Measurements from ENCODE around the gene FUCA2. TPM values are rescaled to one million over a fixed set of nuclear protein-coding genes. Genes with fewer than 3 reads are reported as not detected.

The FUCA2 gene
- total RNA-seq, 1 donor from 2014 or later: 54.8 TPM

DNA sequence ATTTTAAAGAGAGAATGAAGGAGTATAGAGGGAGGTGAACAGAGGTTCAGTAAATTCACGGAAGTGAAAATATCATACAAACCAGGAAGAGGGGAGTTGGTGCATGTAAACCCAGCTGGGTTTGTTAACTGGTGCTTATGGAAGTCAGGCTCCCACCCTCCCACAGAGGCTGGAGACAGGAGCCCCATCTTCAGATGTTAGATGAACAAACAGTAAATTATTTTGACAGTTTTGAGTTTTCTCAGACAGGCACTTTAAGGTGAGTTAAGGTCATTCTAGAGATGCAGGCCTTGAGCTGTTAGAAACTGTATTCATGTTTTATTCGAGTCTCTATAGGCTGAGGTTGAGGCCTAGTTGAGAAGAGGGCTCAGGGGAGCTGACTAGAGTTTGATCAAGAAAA is 41.8 kb upstream of the FUCA2 start:
- no peak overlapping the region for H3K4me3 ChIP-seq (ENCODE audit: low read depth, low read length)
- no peak for DNase-seq (ENCODE audit: low read depth)
- TF ChIP-seq, protein P1, sequence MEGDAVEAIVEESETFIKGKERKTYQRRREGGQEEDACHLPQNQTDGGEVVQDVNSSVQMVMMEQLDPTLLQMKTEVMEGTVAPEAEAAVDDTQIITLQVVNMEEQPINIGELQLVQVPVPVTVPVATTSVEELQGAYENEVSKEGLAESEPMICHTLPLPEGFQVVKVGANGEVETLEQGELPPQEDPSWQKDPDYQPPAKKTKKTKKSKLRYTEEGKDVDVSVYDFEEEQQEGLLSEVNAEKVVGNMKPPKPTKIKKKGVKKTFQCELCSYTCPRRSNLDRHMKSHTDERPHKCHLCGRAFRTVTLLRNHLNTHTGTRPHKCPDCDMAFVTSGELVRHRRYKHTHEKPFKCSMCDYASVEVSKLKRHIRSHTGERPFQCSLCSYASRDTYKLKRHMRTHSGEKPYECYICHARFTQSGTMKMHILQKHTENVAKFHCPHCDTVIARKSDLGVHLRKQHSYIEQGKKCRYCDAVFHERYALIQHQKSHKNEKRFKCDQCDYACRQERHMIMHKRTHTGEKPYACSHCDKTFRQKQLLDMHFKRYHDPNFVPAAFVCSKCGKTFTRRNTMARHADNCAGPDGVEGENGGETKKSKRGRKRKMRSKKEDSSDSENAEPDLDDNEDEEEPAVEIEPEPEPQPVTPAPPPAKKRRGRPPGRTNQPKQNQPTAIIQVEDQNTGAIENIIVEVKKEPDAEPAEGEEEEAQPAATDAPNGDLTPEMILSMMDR (conservative IDR thresholded peaks at IDR 0.05; ENCODE audit: low read depth, low read length): no peak

DNA sequence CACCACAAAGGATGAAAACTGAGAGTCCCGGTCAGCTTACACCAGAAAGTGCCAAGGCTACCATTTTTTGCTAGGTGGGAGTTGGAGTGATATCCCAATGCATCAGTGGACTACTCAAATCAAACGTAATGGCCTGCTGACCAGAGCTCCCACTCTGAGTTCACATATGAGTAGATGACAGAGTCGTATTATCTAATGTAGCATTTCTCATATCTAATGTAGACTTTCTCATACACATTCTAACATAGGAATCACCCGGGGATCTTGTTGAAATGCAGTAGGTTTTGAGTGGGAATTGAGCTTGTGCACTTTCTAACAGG is 38.4 kb upstream of the FUCA2 start:
- DNase-seq (ENCODE audit: low read depth): no peak
- H3K4me3 ChIP-seq (ENCODE audit: low read depth, low read length): no peak overlapping the region
- TF ChIP-seq, protein P1 (conservative IDR thresholded peaks at IDR 0.05; ENCODE audit: low read depth, low read length): no peak

DNA sequence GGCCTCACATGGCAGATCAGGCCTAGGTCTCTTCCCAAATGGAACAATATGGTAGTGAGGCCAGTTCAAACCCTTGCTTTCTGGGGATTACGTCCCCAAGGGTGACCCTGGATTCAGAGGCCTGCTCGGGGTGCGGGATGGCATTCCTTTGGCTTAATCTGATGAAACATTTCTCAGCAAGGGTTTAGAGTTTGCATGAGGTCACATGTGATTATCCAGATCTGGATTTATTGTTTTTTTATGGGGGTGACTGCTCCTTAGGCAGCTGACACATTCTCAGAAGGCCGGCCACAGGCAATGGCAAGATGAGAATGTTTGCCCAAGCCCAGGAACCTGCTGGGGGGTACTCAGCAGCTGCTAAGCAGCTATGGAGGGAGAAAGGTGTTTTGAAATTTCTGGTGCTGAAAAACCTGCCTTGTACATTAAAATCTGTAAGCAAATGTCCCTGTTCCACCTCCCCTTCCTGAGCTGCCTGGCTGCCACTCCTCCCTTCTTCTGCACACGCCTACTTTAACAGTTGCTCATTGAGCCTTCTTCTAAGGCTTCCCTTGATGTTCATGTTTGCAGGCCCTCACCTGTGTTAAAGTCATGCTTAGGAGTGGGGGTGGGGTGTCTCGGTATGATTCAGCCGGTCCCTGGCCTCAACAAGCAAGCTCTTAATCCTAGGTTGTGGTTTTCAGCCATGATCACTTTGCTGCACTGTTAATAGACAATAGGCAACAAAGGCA is 37.9 kb upstream of the FUCA2 start:
- no peak overlapping the region for H3K4me3 ChIP-seq (ENCODE audit: low read depth, low read length)
- TF ChIP-seq, protein P1 (conservative IDR thresholded peaks at IDR 0.05; ENCODE audit: low read depth, low read length): no peak
- DNase-seq (ENCODE audit: low read depth): no peak

DNA sequence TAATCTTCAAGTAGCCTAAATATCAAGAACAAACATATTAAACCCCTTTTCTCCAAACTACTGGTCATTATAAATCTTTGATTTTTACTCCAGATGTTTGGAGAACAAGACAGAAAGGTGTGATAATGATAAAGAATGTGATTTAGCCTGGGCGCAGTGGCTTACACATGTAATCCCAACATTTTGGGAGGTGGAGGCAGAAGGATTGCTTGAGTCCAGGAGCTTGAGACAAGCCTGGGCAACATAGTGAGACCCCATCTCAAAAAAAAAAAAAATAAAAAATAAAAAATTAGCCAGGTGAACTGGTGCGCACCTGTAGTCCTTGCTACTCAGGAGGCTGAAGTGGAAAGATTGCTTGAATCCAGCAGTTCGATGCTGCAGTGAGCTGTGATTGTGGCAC is 35.1 kb upstream of the FUCA2 start:
- DNase-seq (ENCODE audit: low read depth): no peak
- TF ChIP-seq, protein P1 (conservative IDR thresholded peaks at IDR 0.05; ENCODE audit: low read depth, low read length): no peak

DNA sequence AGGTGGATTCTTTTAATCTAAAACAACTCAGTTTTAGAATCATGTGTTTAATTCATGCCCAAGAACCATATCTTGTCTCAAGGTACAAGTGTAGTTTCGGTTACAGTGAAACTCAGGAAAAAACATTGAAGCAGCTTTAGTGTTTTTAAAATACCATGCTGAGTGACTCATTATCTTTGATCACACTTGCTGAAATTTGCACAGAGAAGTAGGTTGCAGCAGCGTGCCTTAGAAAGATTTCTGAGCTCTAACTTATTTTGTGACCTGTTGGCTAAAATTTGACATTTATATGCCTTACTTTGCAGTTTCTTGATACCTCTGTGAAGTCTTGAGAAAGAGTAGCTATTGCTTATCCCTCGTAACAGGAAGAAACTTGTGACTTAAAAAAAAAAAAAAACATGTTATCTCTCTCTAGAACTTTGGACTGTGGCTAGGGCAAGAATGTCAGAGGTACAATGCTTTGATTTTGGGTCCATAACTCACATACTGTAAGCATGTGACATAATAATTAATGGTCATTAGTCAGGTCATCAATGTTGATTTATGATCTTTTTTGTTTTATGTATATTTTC is 34.5 kb upstream of the FUCA2 start:
- no peak overlapping the region for H3K4me3 ChIP-seq (ENCODE audit: low read depth, low read length)
- TF ChIP-seq, protein P1 (conservative IDR thresholded peaks at IDR 0.05; ENCODE audit: low read depth, low read length): no peak
- DNase-seq (ENCODE audit: low read depth): no peak

More for the DNA sequence above, 35.1 kb upstream of the FUCA2 start:
- H3K4me3 ChIP-seq (ENCODE audit: low read depth, low read length): no peak overlapping the region

DNA sequence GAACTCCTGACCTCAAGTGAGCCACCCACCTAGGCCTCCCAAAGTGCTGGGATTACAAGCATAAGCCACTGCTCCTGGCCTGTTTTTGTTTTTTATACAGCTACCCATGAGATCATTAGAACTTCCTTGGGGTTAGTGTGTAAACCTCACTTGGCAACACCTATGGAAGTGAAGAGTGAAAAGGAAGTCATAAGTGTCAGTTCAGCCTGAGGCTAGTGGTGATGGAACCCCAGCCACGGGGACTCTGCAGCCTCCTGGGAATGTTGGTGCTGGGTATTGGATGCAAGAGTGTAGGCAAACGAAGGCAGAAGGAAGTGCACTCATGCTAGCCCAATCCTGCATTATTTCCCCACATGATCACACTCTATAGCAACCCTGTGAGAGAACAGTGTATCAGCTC is 33.6 kb upstream of the FUCA2 start:
- no peak for DNase-seq (ENCODE audit: low read depth)
- TF ChIP-seq, protein P1 (conservative IDR thresholded peaks at IDR 0.05; ENCODE audit: low read depth, low read length): no peak
- H3K4me3 ChIP-seq (ENCODE audit: low read depth, low read length): no peak overlapping the region

Data from epithelial cell of proximal tubule (primary cell).